Activated CD8-positive, alpha-beta memory T cell treated with anti-CD3 and anti-CD28 coated beads, Interleukin-2, amount 10 ng/mL, durations not matched to agents 7 days and 5 days (primary cell): ENCODE data around the gene MFNG. TPM values are rescaled to one million over a fixed set of nuclear protein-coding genes. Genes with fewer than 3 reads are reported as not detected.
A peak's percentile ranks its signal among the peaks of the same experiment; 100 is the strongest.

Experiments used
- ATAC-seq: fragments of 150-1000 bp; cut with Tn5 transposase; one replicate; pipeline ENCODE4 v1.10.0; 2021; ENCODE audit warnings: moderate library complexity
- CTCF ChIA-PET: fragments of 350-600 bp; sonication (Branson Sonifier 250); formaldehyde crosslinking; loops from one replicate; lab custom pipeline; 2021; ENCODE audit warnings: antibody characterized with exemption; lab: Charles Lee
- DNase-seq: peaks from one replicate; pipeline ENCODE4 v3.0.0-alpha.2; 2020
- H3K27ac Mint-ChIP-seq: one replicate; pipeline ENCODE4 v1.8.0; 2021; ENCODE audit warnings: mild to moderate bottlenecking, mixed read lengths
- H3K27me3 Mint-ChIP-seq: one replicate; pipeline ENCODE4 v1.8.0; 2021; ENCODE audit warnings: mixed read lengths
- H3K36me3 Mint-ChIP-seq: one replicate; pipeline ENCODE4 v1.8.0; 2021; ENCODE audit warnings: mild to moderate bottlenecking, mixed read lengths
- H3K4me1 Mint-ChIP-seq: one replicate; pipeline ENCODE4 v1.8.0; 2021; ENCODE audit warnings: mixed read lengths
- H3K4me3 Mint-ChIP-seq: one replicate; pipeline ENCODE4 v1.8.0; 2021; ENCODE audit warnings: mild to moderate bottlenecking, moderate library complexity, mixed read lengths
- H3K9me3 Mint-ChIP-seq: one replicate; pipeline ENCODE4 v1.8.0; 2022; ENCODE audit warnings: low read depth, mixed read lengths
- total RNA-seq, 2 experiments: library from RNA; stranded (reverse); gene quantifications; one replicate each; pipeline ENCODE4 v1.2.3, GENCODE V29; 2021

MFNG gene
- total RNA-seq, 2 experiments from 2014 or later, result 196 to 220 TPM

GRCh38 chr22:37442135-37442534, 44.0 kb downstream of the MFNG start:
- Mint-ChIP-seq H3K27ac (no peak overlapping the region), H3K4me1 (peaks cover 6% of the 10 kb centered on the region), H3K9me3 (no peaks in the 10 kb centered on the region), H3K4me3 (no peak overlapping the region), H3K36me3 (no peaks in the 10 kb centered on the region), H3K27me3 (peaks cover 12% of the 10 kb centered on the region)
- no peak for ATAC-seq
- DNase-seq, result no peak
- CTCF ChIA-PET, result interaction anchor here (0.7 to 1.2 kb wide), 4 partner anchors 11 to 174 kb away, joined by 3 read pairs; no protein-coding TSS in a partner anchor

GRCh38 chr22:37440875-37441274, 45.3 kb downstream of the MFNG start:
- H3K9me3 Mint-ChIP-seq, result no peaks in the 10 kb centered on the region
- peaks cover 6% of the 10 kb centered on the region for H3K4me1 Mint-ChIP-seq
- no peaks in the 10 kb centered on the region for H3K36me3 Mint-ChIP-seq
- DNase-seq (no peak), ATAC-seq (no peak)
- H3K27ac Mint-ChIP-seq, result no peak overlapping the region
- no peak overlapping the region for H3K4me3 Mint-ChIP-seq
- H3K27me3 Mint-ChIP-seq, result peaks cover 12% of the 10 kb centered on the region
- CTCF ChIA-PET, result interaction anchor here (0.7 to 2.2 kb wide), 5 partner anchors 12 to 241 kb away, joined by 3 to 12 read pairs (median 3); no protein-coding TSS in a partner anchor

- H3K4me3 Mint-ChIP-seq, result no peak overlapping the region
- peaks cover 12% of the 10 kb centered on the region for H3K27me3 Mint-ChIP-seq
- H3K27ac Mint-ChIP-seq, result no peak overlapping the region
- H3K36me3 Mint-ChIP-seq, result no peaks in the 10 kb centered on the region
- no peaks in the 10 kb centered on the region for H3K9me3 Mint-ChIP-seq
- DNase-seq (no peak), ATAC-seq (no peak)
- CTCF ChIA-PET, result interaction anchor here (0.8 to 2.2 kb wide), 3 partner anchors 11 to 153 kb away, joined by 3 to 12 read pairs (median 4); no protein-coding TSS in a partner anchor
- H3K4me1 Mint-ChIP-seq, result peaks cover 6% of the 10 kb centered on the region
Measured at GRCh38 chr22:37439347-37439746, 46.8 kb downstream of the MFNG start.

- CTCF ChIA-PET, result no interaction called here
- Mint-ChIP-seq H3K27me3 (peaks cover 9% of the 10 kb centered on the region), H3K9me3 (no peaks in the 10 kb centered on the region), H3K36me3 (peaks cover 8% of the 10 kb centered on the region), H3K4me1 (peaks cover 16% of the 10 kb centered on the region), H3K4me3 (no peak overlapping the region), H3K27ac (no peak overlapping the region)
- no peak for ATAC-seq
- DNase-seq, result no peak
Measured at GRCh38 chr22:37435970-37436603, 50.1 kb downstream of the MFNG start.

- CTCF ChIA-PET, result no interaction called here
- H3K27me3 Mint-ChIP-seq, result peaks cover 17% of the 10 kb centered on the region
Measured at GRCh38 chr22:37433786-37434185, 52.4 kb downstream of the MFNG start.

GRCh38 chr22:37432708-37433054, 53.5 kb downstream of the MFNG start:
- H3K36me3 Mint-ChIP-seq, result peaks cover 8% of the 10 kb centered on the region
- H3K4me1 Mint-ChIP-seq, result peaks cover 18% of the 10 kb centered on the region
- H3K9me3 Mint-ChIP-seq, result no peaks in the 10 kb centered on the region
- H3K27me3 Mint-ChIP-seq, result peaks cover 27% of the 10 kb centered on the region
- no peak overlapping the region for H3K27ac Mint-ChIP-seq
- no peak for DNase-seq
- no peak for ATAC-seq
- H3K4me3 Mint-ChIP-seq, result no peak overlapping the region
- CTCF ChIA-PET, result interaction anchor here (2.2 kb wide), 1 partner anchor 26 kb away, joined by 8 read pairs; no protein-coding TSS in a partner anchor

More at GRCh38 chr22:37433786-37434185, 52.4 kb downstream of the MFNG start:
- Mint-ChIP-seq H3K4me3 (no peak overlapping the region), H3K36me3 (peaks cover 8% of the 10 kb centered on the region), H3K9me3 (no peaks in the 10 kb centered on the region), H3K27ac (no peak overlapping the region), H3K4me1 (peaks cover 18% of the 10 kb centered on the region)
- no peak for ATAC-seq
- no peak for DNase-seq

- CTCF ChIA-PET, result interaction anchor here (1.0 to 6.5 kb wide), 4 partner anchors 26 to 162 kb away, joined by 3 to 60 read pairs (median 6); no protein-coding TSS in a partner anchor
- no peak overlapping the region for H3K4me3 Mint-ChIP-seq
- DNase-seq (peak; percentile 59), ATAC-seq (peak; percentile 41)
- peaks cover 29% of the 10 kb centered on the region for H3K27me3 Mint-ChIP-seq
- peaks cover 18% of the 10 kb centered on the region for H3K4me1 Mint-ChIP-seq
- peaks cover 8% of the 10 kb centered on the region for H3K36me3 Mint-ChIP-seq
- H3K9me3 Mint-ChIP-seq, result no peaks in the 10 kb centered on the region
- H3K27ac Mint-ChIP-seq, result no peak overlapping the region
Measured at GRCh38 chr22:37431801-37432707, 54.1 kb downstream of the MFNG start.

GRCh38 chr22:37431366-37431765, 54.8 kb downstream of the MFNG start:
- Mint-ChIP-seq H3K27ac (no peak overlapping the region), H3K36me3 (peaks cover 8% of the 10 kb centered on the region), H3K27me3 (peaks cover 36% of the 10 kb centered on the region), H3K4me3 (no peak overlapping the region), H3K4me1 (peaks cover 18% of the 10 kb centered on the region), H3K9me3 (no peaks in the 10 kb centered on the region)
- no peak for ATAC-seq
- no peak for DNase-seq
- CTCF ChIA-PET, result interaction anchor here (1.0 to 6.5 kb wide), 6 partner anchors 11 to 164 kb away, joined by 3 to 60 read pairs (median 6); no protein-coding TSS in a partner anchor

GRCh38 chr22:37430941-37431340, 55.2 kb downstream of the MFNG start:
- ATAC-seq (no peak), DNase-seq (no peak)
- H3K9me3 Mint-ChIP-seq, result no peaks in the 10 kb centered on the region
- no peak overlapping the region for H3K27ac Mint-ChIP-seq
- peaks cover 18% of the 10 kb centered on the region for H3K4me1 Mint-ChIP-seq
- H3K4me3 Mint-ChIP-seq, result no peak overlapping the region
- H3K27me3 Mint-ChIP-seq, result peaks cover 40% of the 10 kb centered on the region
- H3K36me3 Mint-ChIP-seq, result peaks cover 8% of the 10 kb centered on the region
- CTCF ChIA-PET, result interaction anchor here (1.0 to 6.5 kb wide), 8 partner anchors 11 to 170 kb away, joined by 3 to 60 read pairs (median 9); no protein-coding TSS in a partner anchor

GRCh38 chr22:37428649-37429586, 57.3 kb downstream of the MFNG start:
- CTCF ChIA-PET, result interaction anchor here (0.7 to 6.5 kb wide), 29 partner anchors 9 to 188 kb away, joined by 3 to 60 read pairs (median 4); no protein-coding TSS in a partner anchor
- Mint-ChIP-seq H3K4me1 (peaks cover 18% of the 10 kb centered on the region), H3K27me3 (peaks cover 58% of the 10 kb centered on the region), H3K4me3 (no peak overlapping the region), H3K36me3 (peaks cover 7% of the 10 kb centered on the region), H3K9me3 (no peaks in the 10 kb centered on the region), H3K27ac (no peak overlapping the region)
- ATAC-seq (peak; percentile 56), DNase-seq (peak; percentile 69)

- DNase-seq, result no peak
- Mint-ChIP-seq H3K27me3 (peaks cover 58% of the 10 kb centered on the region), H3K4me1 (peaks cover 18% of the 10 kb centered on the region), H3K9me3 (no peaks in the 10 kb centered on the region), H3K36me3 (peaks cover 7% of the 10 kb centered on the region), H3K4me3 (no peak overlapping the region), H3K27ac (no peak overlapping the region)
- no peak for ATAC-seq
- CTCF ChIA-PET, result interaction anchor here (0.7 to 6.5 kb wide), 21 partner anchors 10 to 187 kb away, joined by 3 to 60 read pairs (median 4); no protein-coding TSS in a partner anchor
Measured at GRCh38 chr22:37427711-37428635, 58.2 kb downstream of the MFNG start.
